Tibial nerve (tissue), 4 donors: ENCODE data around the gene GSTA4.

Experiments
- EP300 ChIP-seq, 2 donors: sonication (generic); formaldehyde crosslinking; IDR thresholded peaks; one replicate each; pipeline ENCODE4 v1.6.1; 2017; ENCODE audit warnings: antibody characterized with exemption in 2 of 2, mild to moderate bottlenecking in 1 of 2
- POLR2A ChIP-seq, 2 donors: fragments of 450-650 bp; IDR thresholded peaks; one replicate each; pipeline ENCODE4 v1.6.1; 2017; ENCODE audit warnings: antibody characterized with exemption in 2 of 2, mild to moderate bottlenecking in 2 of 2, moderate library complexity in 2 of 2
- TF ChIP-seq, protein P1 (sequence below), 5 experiments: fragments of 200-600 bp in 3 of 5; fragments of 450-650 bp in 2 of 5; sonication (generic) in 3 of 5; IDR thresholded peaks; one replicate each; pipeline ENCODE4 v1.5.1; 2016 to 2019; ENCODE audit warnings: antibody characterized with exemption in 5 of 5, mild to moderate bottlenecking in 3 of 5, moderate library complexity in 2 of 5

DNA sequence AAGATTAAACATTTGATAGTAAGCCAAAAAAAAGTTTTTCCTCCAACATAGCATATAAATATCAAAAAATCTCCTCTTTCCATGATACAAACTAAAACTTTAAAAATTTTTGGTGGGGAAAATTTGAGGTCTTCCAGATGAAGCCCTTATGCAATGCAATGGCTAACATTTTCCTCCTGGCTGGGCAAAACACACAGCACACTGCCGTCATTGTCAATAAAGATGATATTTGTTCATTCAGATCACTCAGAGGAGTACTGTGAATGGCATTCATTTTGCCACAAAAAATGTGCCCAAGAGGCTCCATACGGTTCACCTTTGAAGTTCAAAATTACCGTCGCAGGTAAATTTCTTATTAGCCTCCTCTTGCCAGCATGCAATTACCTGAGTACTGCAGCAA lies 36.2 kb upstream of the GSTA4 start:
- TF ChIP-seq, protein P1, sequence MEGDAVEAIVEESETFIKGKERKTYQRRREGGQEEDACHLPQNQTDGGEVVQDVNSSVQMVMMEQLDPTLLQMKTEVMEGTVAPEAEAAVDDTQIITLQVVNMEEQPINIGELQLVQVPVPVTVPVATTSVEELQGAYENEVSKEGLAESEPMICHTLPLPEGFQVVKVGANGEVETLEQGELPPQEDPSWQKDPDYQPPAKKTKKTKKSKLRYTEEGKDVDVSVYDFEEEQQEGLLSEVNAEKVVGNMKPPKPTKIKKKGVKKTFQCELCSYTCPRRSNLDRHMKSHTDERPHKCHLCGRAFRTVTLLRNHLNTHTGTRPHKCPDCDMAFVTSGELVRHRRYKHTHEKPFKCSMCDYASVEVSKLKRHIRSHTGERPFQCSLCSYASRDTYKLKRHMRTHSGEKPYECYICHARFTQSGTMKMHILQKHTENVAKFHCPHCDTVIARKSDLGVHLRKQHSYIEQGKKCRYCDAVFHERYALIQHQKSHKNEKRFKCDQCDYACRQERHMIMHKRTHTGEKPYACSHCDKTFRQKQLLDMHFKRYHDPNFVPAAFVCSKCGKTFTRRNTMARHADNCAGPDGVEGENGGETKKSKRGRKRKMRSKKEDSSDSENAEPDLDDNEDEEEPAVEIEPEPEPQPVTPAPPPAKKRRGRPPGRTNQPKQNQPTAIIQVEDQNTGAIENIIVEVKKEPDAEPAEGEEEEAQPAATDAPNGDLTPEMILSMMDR (IDR thresholded peaks at IDR 0.05) = no peak
- no peak for TF ChIP-seq POLR2A (IDR thresholded peaks at IDR 0.05)
- TF ChIP-seq EP300 (IDR thresholded peaks at IDR 0.05) = no peak
